H1 (cell line): ENCODE measurements around the gene SRXN1. TPM values are rescaled to one million over a fixed set of nuclear protein-coding genes. Genes with fewer than 3 reads are reported as not detected.
A peak's percentile ranks its signal among the peaks of the same experiment; 100 is the strongest.

ENCODE experiments used
- FOSL1 ChIP-seq: IDR thresholded peaks from 2 replicates; pipeline ENCODE4 v1.6.1; 2011; ENCODE audit warnings: mild to moderate bottlenecking, low read depth, low read length, moderate library complexity; ENCODE audit not compliant: insufficient read depth
- GABPA ChIP-seq: IDR thresholded peaks from 2 replicates; pipeline ENCODE4 v1.6.1; 2011; ENCODE audit warnings: mild to moderate bottlenecking, low read length, moderate library complexity, borderline replicate concordance; ENCODE audit not compliant: insufficient read depth
- PHF8 ChIP-seq: fragments of 200-600 bp; sonication (generic); conservative IDR thresholded peaks from 2 replicates; pipeline ENCODE4 v1.7.1; 2012; ENCODE audit warnings: low read depth, mild to moderate bottlenecking, inconsistent platforms, low read length, moderate library complexity
- RAD21 ChIP-seq, 2 experiments: IDR thresholded peaks in 1 of 2; conservative IDR thresholded peaks in 1 of 2; 2 replicates each; pipeline ENCODE4 v1.6.1; 2011; ENCODE audit warnings: low read depth in 2 of 2, low read length in 2 of 2, improper control_type of control experiment in 1 of 2, inconsistent platforms in 1 of 2, mild to moderate bottlenecking in 1 of 2, moderate library complexity in 1 of 2
- RNF2 ChIP-seq: fragments of 200-900, 300-1000 bp; sonication (generic); IDR thresholded peaks from 2 replicates; pipeline ENCODE4 v1.7.1; 2016; ENCODE audit warnings: borderline replicate concordance, low read depth, mild to moderate bottlenecking, antibody characterized with exemption, low read length; ENCODE audit not compliant: poor library complexity, severe bottlenecking; ENCODE audit errors: missing control alignments
- polyA plus RNA-seq, 7 experiments: library from polyadenylated mRNA; depleted of rRNA in 3 of 7; stranded (reverse) in 5 of 7; unstranded in 2 of 7; fragments of >200 nt in 5 of 7; fragments of 200-250 nt in 2 of 7; gene quantifications; 1 replicate in 5 of 7; 2 replicates in 1 of 7; 4 replicates in 1 of 7; pipeline versions ENCODE4 v1.2.1 to v1.2.3, GENCODE V29; 2011 to 2013; ENCODE audit warnings: missing spikeins in 2 of 7, mixed read lengths in 2 of 7
- total RNA-seq: library from RNA; stranded (reverse); fragmentation: NEBNext Ultra II Directional; extraction: Animal tissue kit (Norgen Biotek cat#: 25700); gene quantifications from 2 replicates; pipeline ENCODE4 v1.2.1, GENCODE V29; 2021
- TF ChIP-seq, protein P1 (sequence below): IDR thresholded peaks from 2 replicates; pipeline ENCODE4 v1.6.1; 2012; ENCODE audit warnings: low read length, inconsistent platforms
- TF ChIP-seq, protein P2 (sequence below), 3 experiments: IDR thresholded peaks; 1 replicate in 2 of 3; 2 replicates in 1 of 3; pipeline versions ENCODE4 v1.5.1 to v1.6.1; 2011; ENCODE audit warnings: low read length in 3 of 3, mild to moderate bottlenecking in 3 of 3, inconsistent platforms in 2 of 3, low read depth in 1 of 3, moderate library complexity in 1 of 3; ENCODE audit not compliant: insufficient read depth in 1 of 3; ENCODE audit errors: control extremely low read depth in 1 of 3

SRXN1 gene
- total and polyA plus RNA-seq, 2 of the 8 experiments (the other 6 are each of a cell fraction or from before 2014, with no cell fraction given) = 12.2 to 15.8 TPM

DNA sequence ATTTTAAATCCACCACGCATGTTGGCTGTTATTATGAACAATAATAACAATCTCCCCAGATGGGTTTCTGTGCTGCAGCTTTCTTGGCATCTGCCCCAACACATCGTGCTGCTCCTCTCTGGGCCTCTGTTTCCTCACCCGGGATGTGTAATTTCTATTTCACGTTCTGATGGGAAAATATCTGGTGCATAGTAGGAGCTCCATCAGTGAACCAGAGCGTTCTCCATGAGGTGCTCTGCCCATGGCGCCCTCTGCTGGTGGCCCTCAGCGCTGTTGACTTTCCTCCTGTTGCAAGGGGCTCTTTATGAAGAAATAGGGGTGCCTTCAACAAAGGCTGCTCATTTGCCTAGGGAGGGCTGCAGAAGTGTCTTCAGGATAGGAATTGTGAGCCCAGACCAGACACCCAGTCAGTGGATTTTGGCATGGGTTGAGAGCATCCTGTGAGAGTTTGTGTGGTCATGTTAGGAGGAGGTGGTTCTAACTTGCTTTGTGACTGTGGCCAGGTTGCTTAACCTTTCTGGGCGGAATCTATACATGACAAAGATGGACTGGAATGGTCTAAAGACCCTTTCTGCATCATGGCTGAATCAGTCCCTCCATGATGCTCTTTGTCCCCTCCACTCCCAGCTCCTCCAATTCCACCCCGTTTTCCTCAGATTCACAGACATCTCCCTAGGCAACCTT, 14.5 kb upstream of the SRXN1 start (continued):
- TF ChIP-seq PHF8 (no peak), RNF2 (no peak), RAD21 (IDR thresholded peaks at IDR 0.05 in 1 of 2, conservative IDR thresholded peaks at IDR 0.05 in 1 of 2; ENCODE audit: low read depth in 2 of 2, low read length in 2 of 2) (peak; percentile 64 to 79), FOSL1 (no peak), GABPA (peak; percentile 40; the same call in 1 of the 2 replicates)
- TF ChIP-seq, protein P1, sequence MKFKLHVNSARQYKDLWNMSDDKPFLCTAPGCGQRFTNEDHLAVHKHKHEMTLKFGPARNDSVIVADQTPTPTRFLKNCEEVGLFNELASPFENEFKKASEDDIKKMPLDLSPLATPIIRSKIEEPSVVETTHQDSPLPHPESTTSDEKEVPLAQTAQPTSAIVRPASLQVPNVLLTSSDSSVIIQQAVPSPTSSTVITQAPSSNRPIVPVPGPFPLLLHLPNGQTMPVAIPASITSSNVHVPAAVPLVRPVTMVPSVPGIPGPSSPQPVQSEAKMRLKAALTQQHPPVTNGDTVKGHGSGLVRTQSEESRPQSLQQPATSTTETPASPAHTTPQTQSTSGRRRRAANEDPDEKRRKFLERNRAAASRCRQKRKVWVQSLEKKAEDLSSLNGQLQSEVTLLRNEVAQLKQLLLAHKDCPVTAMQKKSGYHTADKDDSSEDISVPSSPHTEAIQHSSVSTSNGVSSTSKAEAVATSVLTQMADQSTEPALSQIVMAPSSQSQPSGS = no peak
- TF ChIP-seq, protein P2, sequence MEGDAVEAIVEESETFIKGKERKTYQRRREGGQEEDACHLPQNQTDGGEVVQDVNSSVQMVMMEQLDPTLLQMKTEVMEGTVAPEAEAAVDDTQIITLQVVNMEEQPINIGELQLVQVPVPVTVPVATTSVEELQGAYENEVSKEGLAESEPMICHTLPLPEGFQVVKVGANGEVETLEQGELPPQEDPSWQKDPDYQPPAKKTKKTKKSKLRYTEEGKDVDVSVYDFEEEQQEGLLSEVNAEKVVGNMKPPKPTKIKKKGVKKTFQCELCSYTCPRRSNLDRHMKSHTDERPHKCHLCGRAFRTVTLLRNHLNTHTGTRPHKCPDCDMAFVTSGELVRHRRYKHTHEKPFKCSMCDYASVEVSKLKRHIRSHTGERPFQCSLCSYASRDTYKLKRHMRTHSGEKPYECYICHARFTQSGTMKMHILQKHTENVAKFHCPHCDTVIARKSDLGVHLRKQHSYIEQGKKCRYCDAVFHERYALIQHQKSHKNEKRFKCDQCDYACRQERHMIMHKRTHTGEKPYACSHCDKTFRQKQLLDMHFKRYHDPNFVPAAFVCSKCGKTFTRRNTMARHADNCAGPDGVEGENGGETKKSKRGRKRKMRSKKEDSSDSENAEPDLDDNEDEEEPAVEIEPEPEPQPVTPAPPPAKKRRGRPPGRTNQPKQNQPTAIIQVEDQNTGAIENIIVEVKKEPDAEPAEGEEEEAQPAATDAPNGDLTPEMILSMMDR (IDR thresholded peaks at IDR 0.05; ENCODE audit: control extremely low read depth in 1 of 3, insufficient read depth in 1 of 3, low read depth in 1 of 3, low read length in 3 of 3) = peak; percentile 87 to 96 (median 92)
